Pancreas (tissue), 10 donors: Measurements from ENCODE around the gene ZBED4. TPM values are rescaled to one million over a fixed set of nuclear protein-coding genes. Genes with fewer than 3 reads are reported as not detected.
"Not testable (repeated sequence)": the region's sequence is repeated elsewhere in the genome, so short reads cannot be mapped to it uniquely, and the experiment has no call there.

ENCODE experiments used
- ATAC-seq, 4 donors: fragments of 200-7000 bp; cut with Tn5 transposase; one replicate each; pipeline versions ENCODE4 v1.8.0 to v1.9.1; 2020; ENCODE audit warnings: mild to moderate bottlenecking in 4 of 4, moderate library complexity in 4 of 4
- DNase-seq, 6 donors: peaks; one replicate each; pipeline ENCODE4 v3.0.0-alpha.2; 2020
- FAIRE-seq: peaks from 2 replicates; lab custom pipeline; 2012; peaks lifted over from hg19 to GRCh38; lab: Jason Lieb, UNC
- H3K27ac ChIP-seq, 4 donors: fragments of 200-600 bp; sonication (generic); 1 replicate in 3 of 4; 2 replicates in 1 of 4; pipeline versions ENCODE4 v1.5.0 to v1.8.0; 2020
- H3K27me3 ChIP-seq, 4 donors: fragments of 200-600 bp; one replicate each; pipeline ENCODE4 v1.8.0; 2021
- H3K36me3 ChIP-seq, 3 donors: fragments of 200-600 bp; sonication (generic) in 1 of 3; one replicate each; pipeline versions ENCODE4 v1.5.0 to v1.8.0; 2020 to 2021
- H3K4me1 ChIP-seq, 3 donors: fragments of 200-600 bp; one replicate each; pipeline ENCODE4 v1.8.0; 2021
- H3K4me3 ChIP-seq, 4 donors: fragments of 200-600 bp; sonication (generic) in 2 of 4; one replicate each; pipeline versions ENCODE4 v1.5.0 to v1.8.0; 2020 to 2021
- H3K9me3 ChIP-seq, 4 donors: fragments of 200-600 bp; one replicate each; pipeline ENCODE4 v1.8.0; 2021
- WGBS, 2 donors: extraction: QIAGEN DNeasy Blood & Tissue Kit; methylation state at CpG; one replicate each; pipeline ENCODE4 v1.1.7; 2013; 5-methylcytosine and 5-hydroxymethylcytosine counted together
- intact Hi-C, 3 donors: fragments of 100-400 bp; cut with DNase I; formaldehyde crosslinking; loops; one replicate each; pipeline versions ENCODE4 v1.11.1 to v1.14.2; 2022
- polyA plus RNA-seq, 2 donors: library from polyadenylated mRNA; stranded (reverse); fragments of 200-250 nt; gene quantifications; one replicate each; pipeline ENCODE4 v1.2.3, GENCODE V29; 2013
- total RNA-seq, 6 donors: library from RNA; stranded (reverse); fragmentation: NEBNext Ultra II Directional in 4 of 6; extraction: Animal tissue kit (Norgen Biotek cat#: 25700) in 4 of 6; gene quantifications; one replicate each; pipeline versions ENCODE4 v1.2.1 to v1.2.4, GENCODE V29; 2021 to 2023
- TF ChIP-seq, protein P1 (sequence below), 4 donors: fragments of 200-600 bp; sonication (generic) in 3 of 4; IDR thresholded peaks; one replicate each; pipeline versions ENCODE4 v1.5.0 to v1.8.0; 2021; ENCODE audit warnings: antibody characterized with exemption in 4 of 4
- donor health status: healthy with polysubstance abuse.
- donor health status: DM: no; HTN: no; CAD: no; lungs with moderate emphysema.
- donor health status: DM: no; HTN: no; CAD: no.
- donor health status: control.
- donor health status: control.
- donor health status: Bipolar disorder and iron deficiency.
- donor health status: DM: yes; HTN: yes; CAD: no.
- donor health status: DM: no; HTN: no; CAD: no.
- donor health status: DM: no; HTN: no; CAD: no.
- donor health status: DM: yes; HTN: yes; CAD: no.

Gene ZBED4
- total and polyA plus RNA-seq, 8 donors = 2.4 to 7.2 (median 4.5) TPM

DNA sequence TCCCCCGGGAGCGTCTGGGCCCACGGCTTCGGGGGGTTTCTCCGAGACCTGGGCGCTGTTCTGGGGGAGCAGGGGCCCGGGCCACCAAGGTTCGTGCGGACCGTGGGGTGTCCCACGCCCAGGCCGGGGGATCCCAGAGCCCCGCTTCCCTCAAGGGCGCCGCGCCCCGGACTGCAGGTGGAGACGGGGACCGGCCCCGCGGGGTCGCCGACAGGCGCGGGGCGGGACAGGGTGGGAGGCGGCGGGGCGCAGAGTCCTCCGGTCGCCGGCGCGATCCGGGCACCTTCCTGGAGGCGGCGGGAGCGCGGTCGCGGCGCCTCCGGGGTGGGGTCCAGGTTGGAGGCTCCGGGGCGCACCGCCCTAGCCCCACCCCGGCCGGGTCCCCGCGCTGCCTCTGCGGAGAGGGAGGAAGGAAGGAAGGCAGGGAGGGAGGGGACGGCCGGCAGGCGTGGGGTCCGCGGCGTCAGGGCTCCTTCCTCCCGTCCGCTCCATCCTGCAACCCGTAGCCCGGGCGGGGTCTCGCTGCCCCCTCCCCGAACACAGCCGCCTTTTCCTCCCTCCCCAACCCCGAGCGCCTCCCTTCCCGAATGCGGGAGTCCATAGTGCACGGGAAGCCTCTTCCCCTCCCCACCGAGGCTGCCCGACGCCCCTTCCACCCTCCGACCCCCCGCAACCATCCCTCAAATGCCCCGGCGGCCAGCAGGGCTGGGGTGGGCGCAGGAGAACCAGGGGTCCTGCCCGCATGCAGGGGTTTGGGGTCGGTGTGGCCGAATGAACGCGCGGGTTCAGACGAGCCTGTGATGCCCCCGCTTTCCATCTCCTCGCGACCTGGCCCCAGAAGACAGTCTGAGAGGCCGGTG is 4.3 kb upstream of the ZBED4 start:
- 6 to 7% methylated on average over 55 to 89 of the region's 89 CpGs for WGBS, 2 donors
- Histone ChIP-seq H3K9me3 (no peaks in the 10 kb centered on the region), H3K27ac (no peak overlapping the region), H3K27me3 (no peaks in the 10 kb centered on the region), H3K36me3 (no peaks in the 10 kb centered on the region), H3K4me1 (peaks cover 0 to 8% (median 0%) of the 10 kb centered on the region in 3 donors), H3K4me3 (peak overlapping the region; percentile 33 to 70 (median 46))
- ATAC-seq (no peak), FAIRE-seq (no peak), DNase-seq (peak in 1 of 6 donors; percentile 83)
- intact Hi-C loops = no loop called here
- TF ChIP-seq, protein P1, sequence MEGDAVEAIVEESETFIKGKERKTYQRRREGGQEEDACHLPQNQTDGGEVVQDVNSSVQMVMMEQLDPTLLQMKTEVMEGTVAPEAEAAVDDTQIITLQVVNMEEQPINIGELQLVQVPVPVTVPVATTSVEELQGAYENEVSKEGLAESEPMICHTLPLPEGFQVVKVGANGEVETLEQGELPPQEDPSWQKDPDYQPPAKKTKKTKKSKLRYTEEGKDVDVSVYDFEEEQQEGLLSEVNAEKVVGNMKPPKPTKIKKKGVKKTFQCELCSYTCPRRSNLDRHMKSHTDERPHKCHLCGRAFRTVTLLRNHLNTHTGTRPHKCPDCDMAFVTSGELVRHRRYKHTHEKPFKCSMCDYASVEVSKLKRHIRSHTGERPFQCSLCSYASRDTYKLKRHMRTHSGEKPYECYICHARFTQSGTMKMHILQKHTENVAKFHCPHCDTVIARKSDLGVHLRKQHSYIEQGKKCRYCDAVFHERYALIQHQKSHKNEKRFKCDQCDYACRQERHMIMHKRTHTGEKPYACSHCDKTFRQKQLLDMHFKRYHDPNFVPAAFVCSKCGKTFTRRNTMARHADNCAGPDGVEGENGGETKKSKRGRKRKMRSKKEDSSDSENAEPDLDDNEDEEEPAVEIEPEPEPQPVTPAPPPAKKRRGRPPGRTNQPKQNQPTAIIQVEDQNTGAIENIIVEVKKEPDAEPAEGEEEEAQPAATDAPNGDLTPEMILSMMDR (IDR thresholded peaks at IDR 0.05) = no peak

DNA sequence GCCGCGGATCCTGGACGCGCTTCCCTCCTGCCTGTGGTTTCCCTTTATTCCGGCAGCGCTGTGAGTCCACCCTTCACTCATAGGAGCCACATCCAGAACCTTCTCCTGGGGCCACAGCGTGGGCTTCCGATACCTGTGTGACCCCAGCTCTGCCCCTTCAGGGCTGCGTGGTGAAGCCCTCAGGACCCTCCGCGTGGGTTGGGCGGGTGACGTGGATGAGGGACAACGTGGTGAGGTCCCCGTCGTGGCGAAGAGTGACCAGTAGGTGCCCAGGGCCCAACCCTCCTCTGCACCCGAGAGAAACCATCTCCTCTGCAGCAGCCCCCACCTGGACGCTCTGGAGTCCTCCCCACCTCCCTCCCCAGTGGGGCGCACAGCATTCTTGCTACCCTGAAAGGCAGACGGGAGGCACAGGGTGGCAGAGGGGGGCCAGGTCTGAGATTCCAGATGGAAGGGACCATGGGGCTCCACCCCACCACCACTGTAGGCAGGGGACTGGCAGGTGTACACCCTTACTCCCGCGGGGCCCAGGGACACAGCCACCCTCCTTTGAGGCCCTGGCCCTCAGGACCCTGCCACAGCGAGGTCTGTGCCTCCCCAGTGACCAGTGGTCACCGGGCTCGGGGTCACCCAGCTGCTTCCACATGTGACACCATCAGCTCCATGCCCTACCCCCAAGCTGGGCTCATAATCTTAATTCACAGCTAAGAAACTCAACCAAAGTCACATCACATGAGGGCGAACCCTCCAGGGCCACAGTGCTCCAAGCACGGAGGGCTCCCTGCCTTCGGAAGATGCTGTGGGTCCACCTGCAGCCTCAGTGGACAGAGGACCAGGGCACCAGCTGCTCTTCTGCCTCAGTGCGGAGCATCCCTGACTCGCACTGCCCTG is 3.4 kb upstream of the ZBED4 start:
- H3K4me3 ChIP-seq = no peak overlapping the region
- no peak for FAIRE-seq
- H3K36me3 ChIP-seq = no peaks in the 10 kb centered on the region
- H3K9me3 ChIP-seq = no peaks in the 10 kb centered on the region
- no peak for ATAC-seq
- peaks cover 6 to 8% (median 6%) of the 10 kb centered on the region in 3 donors for H3K4me1 ChIP-seq
- WGBS, 2 donors = 65 to 67% methylated on average over 31 of the region's 31 CpGs
- H3K27me3 ChIP-seq = no peaks in the 10 kb centered on the region
- no peak overlapping the region for H3K27ac ChIP-seq
- peak in 1 of 6 donors; percentile 76 for DNase-seq
- TF ChIP-seq, protein P1 (IDR thresholded peaks at IDR 0.05) = no peak
- intact Hi-C loops = no loop called here

DNA sequence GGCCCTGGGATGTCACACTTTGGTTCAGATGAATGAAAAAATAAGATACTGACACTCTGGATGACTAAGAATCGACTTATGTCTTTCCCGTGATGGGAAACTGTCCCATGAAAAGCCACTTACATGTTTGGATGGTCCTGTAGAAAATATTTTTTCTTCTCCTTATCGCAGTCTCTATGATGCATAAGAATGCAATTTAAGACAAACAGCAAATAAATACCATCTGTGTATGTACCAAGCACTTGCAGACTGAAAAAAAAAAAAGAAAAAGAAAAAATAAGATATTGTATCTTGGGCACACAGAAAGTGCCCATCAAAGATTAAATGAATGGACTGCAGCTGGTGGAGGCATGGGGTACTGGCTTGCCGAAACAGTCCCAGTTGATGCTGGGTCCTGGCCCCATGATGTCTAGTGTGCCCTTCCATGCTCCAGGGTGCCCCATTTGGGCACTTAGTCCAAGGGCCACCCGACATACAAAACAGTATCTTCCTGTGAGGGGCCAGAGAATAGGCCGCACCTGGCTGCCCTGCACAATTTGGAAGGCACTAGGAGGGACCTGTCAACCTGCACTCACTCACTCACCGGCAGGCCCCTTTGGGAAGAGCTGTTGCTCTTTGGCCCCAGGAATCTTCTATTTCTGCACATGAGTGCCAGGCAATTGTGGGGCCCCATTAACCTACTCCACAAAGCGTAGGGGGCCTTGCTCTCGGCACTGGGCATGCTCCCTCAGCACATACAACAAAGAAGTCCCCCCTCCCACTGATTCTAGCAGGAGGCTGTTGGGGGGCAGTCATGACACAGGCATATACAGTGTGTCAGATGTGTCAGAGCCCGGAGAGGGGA is 2.5 kb upstream of the ZBED4 start:
- no peak for FAIRE-seq
- Histone ChIP-seq H3K27me3 (no peaks in the 10 kb centered on the region), H3K9me3 (no peaks in the 10 kb centered on the region), H3K27ac (no peak overlapping the region), H3K4me1 (peaks cover 11 to 15% (median 11%) of the 10 kb centered on the region in 3 donors), H3K4me3 (no peak overlapping the region), H3K36me3 (no peaks in the 10 kb centered on the region)
- 82% methylated on average over 10 of the region's 10 CpGs for WGBS, 2 donors
- DNase-seq = peak in 2 of 6 donors; percentile 26 to 28
- intact Hi-C loops = no loop called here
- TF ChIP-seq, protein P1 (IDR thresholded peaks at IDR 0.05) = no peak
- ATAC-seq = no peak

DNA sequence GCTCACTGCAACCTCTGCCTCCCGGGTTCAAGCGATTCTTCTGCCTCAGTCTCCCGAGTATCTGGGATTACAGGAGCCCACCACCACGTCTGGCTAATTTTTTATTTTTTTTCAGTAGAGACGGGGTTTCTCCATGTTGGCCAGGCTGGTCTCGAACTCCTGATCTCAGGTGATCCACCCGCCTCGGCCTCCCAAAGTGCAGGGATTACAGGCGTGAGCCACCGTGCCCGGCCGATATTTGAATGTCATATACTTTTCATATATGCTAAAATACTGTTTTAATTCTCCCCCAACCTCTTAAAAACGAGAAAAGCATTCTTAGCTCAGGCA is 1.1 kb upstream of the ZBED4 start:
- Histone ChIP-seq H3K27ac (peak overlapping the region; percentile 89 to 96 (median 94)), H3K4me3 (peak overlapping the region; percentile 49 to 64 (median 51)), H3K4me1 (peaks cover 11 to 16% (median 11%) of the 10 kb centered on the region in 3 donors)
- FAIRE-seq, ATAC-seq, intact Hi-C loops, H3K36me3 ChIP-seq, H3K27me3 ChIP-seq, H3K9me3 ChIP-seq: not testable (repeated sequence)
- WGBS, 2 donors = 38 to 39% methylated on average over 13 of the region's 13 CpGs
- DNase-seq = peak in 1 of 6 donors; percentile 25
